ENCODE measurements around the gene OR6J1. TPM values are rescaled to one million over a fixed set of nuclear protein-coding genes. Genes with fewer than 3 reads are reported as not detected.
A peak's percentile ranks its signal among the peaks of the same experiment; 100 is the strongest.

OR6J1 gene
- polyA plus RNA-seq, 1 of the 3 experiments (the other 2 are of a cell fraction): not detected

- TF ChIP-seq MXI1 (IDR thresholded peaks at IDR 0.05; ENCODE audit: low read depth, low read length) (peak; percentile 75), EP300 (IDR thresholded peaks at IDR 0.05; ENCODE audit: borderline replicate concordance in 1 of 2, low read depth in 1 of 2, low read length in 1 of 2) (no peak), USF1 (IDR thresholded peaks at IDR 0.05; ENCODE audit: borderline replicate concordance, low read depth) (peak; percentile 75; the same call in 1 of the 2 replicates), POLR2AphosphoS5 (IDR thresholded peaks at IDR 0.05; ENCODE audit: low read depth, low read length) (peak; percentile 95), GABPA (IDR thresholded peaks at IDR 0.05; ENCODE audit: low read depth) (peak; percentile 64), NFIC (IDR thresholded peaks at IDR 0.05; ENCODE audit: borderline replicate concordance) (no peak), MAX (IDR thresholded peaks at IDR 0.05; ENCODE audit: low read depth) (peak; percentile 50), JUND (IDR thresholded peaks at IDR 0.05) (no peak), RAD21 (IDR thresholded peaks at IDR 0.05; ENCODE audit: low read length) (no peak), YY1 (IDR thresholded peaks at IDR 0.05; ENCODE audit: low read depth) (no peak), TCF12 (IDR thresholded peaks at IDR 0.05) (no peak), RCOR1 (IDR thresholded peaks at IDR 0.05; ENCODE audit: low read length) (no peak), TEAD4 (IDR thresholded peaks at IDR 0.05; ENCODE audit: borderline replicate concordance, insufficient read depth) (no peak)
Observed at GRCh38 chr14:22589096-22589839, 54.9 kb downstream of the OR6J1 start, which contains the start of gene DAD1 (continued).

- H2AFZ ChIP-seq (ENCODE audit: low read depth): peak overlapping the region; percentile 51; the same call in 1 of the 2 replicates
- H3K27me3 ChIP-seq (ENCODE audit: insufficient read depth): peaks cover 14% of the 10 kb centered on the region; the same call in 1 of the 2 replicates
- H3K4me2 ChIP-seq: peak overlapping the region; percentile 78
- H4K20me1 ChIP-seq (ENCODE audit: insufficient read depth): peaks cover 4% of the 10 kb centered on the region
- CTCF ChIA-PET: interaction anchor here (0.9 to 3.4 kb wide), 9 partner anchors 11 to 282 kb away, joined by 3 to 33 read pairs (median 4); partner anchors contain the start of genes ABHD4 and LRP10
- POLR2A ChIA-PET: no interaction called here
- H3K79me2 ChIP-seq (ENCODE audit: insufficient read depth): peaks cover 54% of the 10 kb centered on the region
- peaks cover 5 to 18% of the 10 kb centered on the region in 2 experiments for H3K36me3 ChIP-seq (replicated peaks in 1 of 2; ENCODE audit: control insufficient read depth in 1 of 2, insufficient read depth in 2 of 2, low read length in 1 of 2)
- no peak for DNase-seq
- H3K9me3 ChIP-seq: no peaks in the 10 kb centered on the region
- TF ChIP-seq EZH2phosphoT487 (IDR thresholded peaks at IDR 0.05; ENCODE audit: borderline replicate concordance, low read depth) (no peak), ELF1 (IDR thresholded peaks at IDR 0.05) (no peak), EP300 (IDR thresholded peaks at IDR 0.05; ENCODE audit: borderline replicate concordance in 1 of 2, low read depth in 1 of 2, low read length in 1 of 2) (no peak), SIN3A (IDR thresholded peaks at IDR 0.05; ENCODE audit: borderline replicate concordance, low read depth, low read length) (no peak), FOSL2 (IDR thresholded peaks at IDR 0.05; ENCODE audit: borderline replicate concordance, low read depth) (no peak), TAF1 (IDR thresholded peaks at IDR 0.05; ENCODE audit: borderline replicate concordance, low read depth, low read length) (no peak), FOXJ3 (CRISPR knock-in tag; IDR thresholded peaks at IDR 0.05) (no peak), YY1 (IDR thresholded peaks at IDR 0.05; ENCODE audit: low read depth) (no peak), IRF3 (IDR thresholded peaks at IDR 0.05; ENCODE audit: low read depth, low read length) (no peak)
- TF ChIP-seq, protein P1, sequence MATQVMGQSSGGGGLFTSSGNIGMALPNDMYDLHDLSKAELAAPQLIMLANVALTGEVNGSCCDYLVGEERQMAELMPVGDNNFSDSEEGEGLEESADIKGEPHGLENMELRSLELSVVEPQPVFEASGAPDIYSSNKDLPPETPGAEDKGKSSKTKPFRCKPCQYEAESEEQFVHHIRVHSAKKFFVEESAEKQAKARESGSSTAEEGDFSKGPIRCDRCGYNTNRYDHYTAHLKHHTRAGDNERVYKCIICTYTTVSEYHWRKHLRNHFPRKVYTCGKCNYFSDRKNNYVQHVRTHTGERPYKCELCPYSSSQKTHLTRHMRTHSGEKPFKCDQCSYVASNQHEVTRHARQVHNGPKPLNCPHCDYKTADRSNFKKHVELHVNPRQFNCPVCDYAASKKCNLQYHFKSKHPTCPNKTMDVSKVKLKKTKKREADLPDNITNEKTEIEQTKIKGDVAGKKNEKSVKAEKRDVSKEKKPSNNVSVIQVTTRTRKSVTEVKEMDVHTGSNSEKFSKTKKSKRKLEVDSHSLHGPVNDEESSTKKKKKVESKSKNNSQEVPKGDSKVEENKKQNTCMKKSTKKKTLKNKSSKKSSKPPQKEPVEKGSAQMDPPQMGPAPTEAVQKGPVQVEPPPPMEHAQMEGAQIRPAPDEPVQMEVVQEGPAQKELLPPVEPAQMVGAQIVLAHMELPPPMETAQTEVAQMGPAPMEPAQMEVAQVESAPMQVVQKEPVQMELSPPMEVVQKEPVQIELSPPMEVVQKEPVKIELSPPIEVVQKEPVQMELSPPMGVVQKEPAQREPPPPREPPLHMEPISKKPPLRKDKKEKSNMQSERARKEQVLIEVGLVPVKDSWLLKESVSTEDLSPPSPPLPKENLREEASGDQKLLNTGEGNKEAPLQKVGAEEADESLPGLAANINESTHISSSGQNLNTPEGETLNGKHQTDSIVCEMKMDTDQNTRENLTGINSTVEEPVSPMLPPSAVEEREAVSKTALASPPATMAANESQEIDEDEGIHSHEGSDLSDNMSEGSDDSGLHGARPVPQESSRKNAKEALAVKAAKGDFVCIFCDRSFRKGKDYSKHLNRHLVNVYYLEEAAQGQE (IDR thresholded peaks at IDR 0.05; ENCODE audit: low read depth, low read length): no peak
- peak overlapping the region; percentile 71 to 93 for H3K27ac ChIP-seq (ENCODE audit: low read depth in 2 of 2, low read length in 1 of 2)
- peaks cover 8% of the 10 kb centered on the region for H3F3A ChIP-seq (replicated peaks; ENCODE audit: insufficient read depth)
- no peaks in the 10 kb centered on the region for H3K9me2 ChIP-seq
- H3K9ac ChIP-seq: peak overlapping the region; percentile 88
- H3K4me3 ChIP-seq (ENCODE audit: low read depth in 2 of 2, low read length in 1 of 2): peak overlapping the region; percentile 92 to 99
- peaks cover 9 to 12% of the 10 kb centered on the region in 2 experiments; a peak in 2 of 4 replicates for H3K4me1 ChIP-seq (ENCODE audit: control insufficient read depth in 1 of 2, insufficient read depth in 2 of 2, low read depth in 1 of 2, low read length in 1 of 2)
- 1% methylated on average over 16 of the region's 17 CpGs for WGBS (ENCODE audit: low lambda C conversion rate)
Observed at GRCh38 chr14:22588526-22589095, 55.5 kb downstream of the OR6J1 start.

Data from SK-N-SH (cell line).